T-helper 17 cell (primary cell): Measurements from ENCODE around the gene LPCAT4. TPM values are rescaled to one million over a fixed set of nuclear protein-coding genes. Genes with fewer than 3 reads are reported as not detected.

Experiments used
- ATAC-seq: fragments of 150-1000 bp; cut with Tn5 transposase; 2 replicates; pipeline ENCODE4 v1.10.0; 2021; ENCODE audit warnings: mild to moderate bottlenecking, moderate library complexity
- DNase-seq, 3 donors: peaks; one replicate each; pipeline versions ENCODE4 v3.0.0 to v3.0.0-alpha.2; 2020 to 2021
- H3K9me3 ChIP-seq: one replicate; pipeline ENCODE4 v1.7.0; 2013; ENCODE audit warnings: low read length, mild to moderate bottlenecking; ENCODE audit not compliant: control insufficient read depth, poor library complexity, severe bottlenecking
- H3K27ac Mint-ChIP-seq: one replicate; pipeline ENCODE4 v1.8.0; 2022; ENCODE audit warnings: mild to moderate bottlenecking, moderate library complexity, mixed read lengths
- H3K27me3 Mint-ChIP-seq: one replicate; pipeline ENCODE4 v1.8.0; 2022; ENCODE audit warnings: mixed read lengths
- H3K36me3 Mint-ChIP-seq: one replicate; pipeline ENCODE4 v1.8.0; 2022; ENCODE audit warnings: low read depth, mixed read lengths
- H3K4me1 Mint-ChIP-seq: one replicate; pipeline ENCODE4 v1.8.0; 2022; ENCODE audit warnings: mild to moderate bottlenecking, mixed read lengths
- H3K4me3 Mint-ChIP-seq: one replicate; pipeline ENCODE4 v1.8.0; 2022; ENCODE audit warnings: mild to moderate bottlenecking, moderate library complexity, mixed read lengths
- total RNA-seq, 4 donors: library from RNA in 2 of 4; stranded (reverse) in 2 of 4; gene quantifications; one replicate each; pipeline ENCODE4 v1.2.3 and lab custom pipeline; 2022 to 2026

LPCAT4 gene
- total RNA-seq, 2 donors from 2014 or later: 93.2 to 99.0 TPM

DNA sequence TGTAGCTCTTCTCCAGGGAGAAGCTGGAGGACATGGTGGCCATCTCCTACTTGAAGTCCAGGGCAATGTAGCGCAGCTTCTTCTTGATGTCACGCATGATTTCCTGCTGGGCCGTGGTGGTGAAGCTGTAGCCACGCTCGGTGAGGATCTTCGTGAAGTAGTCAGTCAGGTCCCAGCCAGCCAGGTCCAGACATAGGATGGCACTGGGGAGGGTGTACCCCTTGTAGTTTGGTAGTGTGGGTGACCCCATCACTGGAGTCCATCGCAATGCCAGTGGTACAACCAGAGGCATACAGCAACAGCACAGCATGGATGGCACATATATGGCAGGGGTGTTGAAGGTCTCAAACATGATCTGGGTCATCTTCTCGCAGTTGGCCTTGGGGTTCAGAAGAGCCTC, 7.0 kb upstream of the LPCAT4 start:
- DNase-seq (no peak), ATAC-seq (no peak)
- no peaks in the 10 kb centered on the region for H3K36me3 Mint-ChIP-seq
- no peak overlapping the region for H3K4me3 Mint-ChIP-seq
- no peaks in the 10 kb centered on the region for H3K27me3 Mint-ChIP-seq
- no peaks in the 10 kb centered on the region for H3K9me3 ChIP-seq
- peak overlapping the region; percentile 51 for H3K27ac Mint-ChIP-seq
- peaks cover 6% of the 10 kb centered on the region for H3K4me1 Mint-ChIP-seq

- DNase-seq: no peak
- H3K36me3 Mint-ChIP-seq: no peaks in the 10 kb centered on the region
- peak overlapping the region; percentile 88 for H3K27ac Mint-ChIP-seq
- H3K4me1 Mint-ChIP-seq: peaks cover 28% of the 10 kb centered on the region
- H3K9me3 ChIP-seq: no peaks in the 10 kb centered on the region
- ATAC-seq: no peak
- no peaks in the 10 kb centered on the region for H3K27me3 Mint-ChIP-seq
- H3K4me3 Mint-ChIP-seq: no peak overlapping the region
Measured at GRCh38 chr15:34370643-34371042, 3.6 kb upstream of the LPCAT4 start.

DNA sequence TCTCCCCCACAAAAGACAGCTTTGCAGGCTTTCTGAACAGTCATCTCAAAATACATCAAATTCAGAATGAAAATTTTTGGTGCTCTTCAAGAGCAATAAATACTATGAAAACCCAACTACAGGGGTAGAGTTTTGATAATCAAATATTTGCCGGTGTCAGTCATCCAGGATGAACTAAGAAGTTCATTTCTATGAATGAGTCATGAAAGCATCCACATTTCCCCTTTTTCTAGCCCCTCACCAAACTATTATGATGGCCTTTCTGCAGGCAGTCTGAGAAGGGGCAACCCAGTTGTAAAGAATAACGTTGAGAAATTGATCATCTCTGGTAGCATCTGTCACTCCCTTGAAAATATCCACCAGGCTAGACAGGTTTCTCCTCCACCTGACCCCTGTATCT, 3.1 kb upstream of the LPCAT4 start:
- no peaks in the 10 kb centered on the region for H3K27me3 Mint-ChIP-seq
- DNase-seq: no peak
- H3K4me3 Mint-ChIP-seq: no peak overlapping the region
- peak overlapping the region; percentile 88 for H3K27ac Mint-ChIP-seq
- no peaks in the 10 kb centered on the region for H3K9me3 ChIP-seq
- no peaks in the 10 kb centered on the region for H3K36me3 Mint-ChIP-seq
- ATAC-seq: no peak
- H3K4me1 Mint-ChIP-seq: peaks cover 32% of the 10 kb centered on the region

DNA sequence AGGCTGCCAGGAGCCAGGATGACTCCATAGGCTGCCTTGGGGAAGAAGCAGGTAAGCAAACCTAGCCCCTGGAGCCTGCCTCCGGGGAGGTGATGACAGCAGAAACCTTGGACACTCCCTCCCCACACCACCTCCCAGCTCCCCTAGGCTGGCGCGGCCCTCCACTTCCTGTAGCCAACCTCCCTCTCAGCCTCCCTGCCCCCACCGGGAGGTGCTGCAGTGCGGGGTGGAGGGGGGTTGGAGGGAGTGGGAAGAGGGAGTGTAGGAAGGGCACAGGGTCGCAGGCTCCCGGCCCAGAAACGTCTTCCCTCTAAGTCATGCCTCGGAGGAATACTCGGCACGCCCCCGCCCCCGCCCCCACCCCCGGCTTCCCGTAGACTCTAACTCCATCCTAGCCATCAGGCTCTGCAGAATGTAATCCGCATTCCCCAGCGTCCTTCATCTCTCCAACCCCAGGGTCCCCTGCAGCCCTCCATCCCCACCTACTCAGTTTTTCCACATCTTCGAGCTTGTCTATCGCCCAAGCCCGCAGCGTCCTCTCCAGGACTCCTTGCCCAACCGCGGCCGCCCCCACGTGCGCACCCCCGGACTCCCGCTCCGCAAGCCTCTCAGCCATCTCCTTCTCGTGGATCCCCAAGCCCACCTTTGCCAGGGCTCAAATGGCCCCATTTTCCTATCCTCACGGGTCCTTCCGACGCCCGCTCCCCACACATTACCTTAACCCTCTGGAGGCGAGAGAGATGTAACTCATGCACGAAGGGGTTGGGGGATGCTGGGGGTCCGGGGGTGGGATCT, 528 bp downstream of the LPCAT4 start:
- ATAC-seq (no peak), DNase-seq (peak; percentile 22 to 44 (median 40))
- Mint-ChIP-seq H3K36me3 (no peaks in the 10 kb centered on the region), H3K27ac (peak overlapping the region; percentile 88), H3K4me3 (peak overlapping the region; percentile 98), H3K4me1 (peaks cover 42% of the 10 kb centered on the region), H3K27me3 (no peaks in the 10 kb centered on the region)
- no peaks in the 10 kb centered on the region for H3K9me3 ChIP-seq

GRCh38 chr15:34365836-34366235, 1.2 kb downstream of the LPCAT4 start:
- peak overlapping the region; percentile 88 for H3K27ac Mint-ChIP-seq
- ATAC-seq (no peak), DNase-seq (no peak)
- H3K9me3 ChIP-seq: no peaks in the 10 kb centered on the region
- peak overlapping the region; percentile 98 for H3K4me3 Mint-ChIP-seq
- H3K27me3 Mint-ChIP-seq: no peaks in the 10 kb centered on the region
- peaks cover 42% of the 10 kb centered on the region for H3K4me1 Mint-ChIP-seq
- H3K36me3 Mint-ChIP-seq: peaks cover 3% of the 10 kb centered on the region

GRCh38 chr15:34365091-34365825, 1.7 kb downstream of the LPCAT4 start:
- no peak for ATAC-seq
- DNase-seq: peak in 1 of 3 donors; percentile 17
- peak overlapping the region; percentile 98 for H3K4me3 Mint-ChIP-seq
- peaks cover 42% of the 10 kb centered on the region for H3K4me1 Mint-ChIP-seq
- H3K27me3 Mint-ChIP-seq: no peaks in the 10 kb centered on the region
- peak overlapping the region; percentile 88 for H3K27ac Mint-ChIP-seq
- H3K36me3 Mint-ChIP-seq: peaks cover 4% of the 10 kb centered on the region
- no peaks in the 10 kb centered on the region for H3K9me3 ChIP-seq

GRCh38 chr15:34364041-34364440, 3.0 kb downstream of the LPCAT4 start:
- no peak for DNase-seq
- no peaks in the 10 kb centered on the region for H3K27me3 Mint-ChIP-seq
- no peak overlapping the region for H3K4me3 Mint-ChIP-seq
- H3K36me3 Mint-ChIP-seq: peaks cover 4% of the 10 kb centered on the region
- H3K9me3 ChIP-seq: no peaks in the 10 kb centered on the region
- peak overlapping the region; percentile 9 for H3K27ac Mint-ChIP-seq
- no peak for ATAC-seq
- H3K4me1 Mint-ChIP-seq: peaks cover 38% of the 10 kb centered on the region

GRCh38 chr15:34362047-34362773, 4.8 kb downstream of the LPCAT4 start:
- Mint-ChIP-seq H3K27me3 (no peaks in the 10 kb centered on the region), H3K4me3 (no peak overlapping the region), H3K27ac (peak overlapping the region; percentile 93), H3K4me1 (peaks cover 27% of the 10 kb centered on the region), H3K36me3 (peaks cover 6% of the 10 kb centered on the region)
- ATAC-seq (no peak), DNase-seq (no peak)
- H3K9me3 ChIP-seq: no peaks in the 10 kb centered on the region

DNA sequence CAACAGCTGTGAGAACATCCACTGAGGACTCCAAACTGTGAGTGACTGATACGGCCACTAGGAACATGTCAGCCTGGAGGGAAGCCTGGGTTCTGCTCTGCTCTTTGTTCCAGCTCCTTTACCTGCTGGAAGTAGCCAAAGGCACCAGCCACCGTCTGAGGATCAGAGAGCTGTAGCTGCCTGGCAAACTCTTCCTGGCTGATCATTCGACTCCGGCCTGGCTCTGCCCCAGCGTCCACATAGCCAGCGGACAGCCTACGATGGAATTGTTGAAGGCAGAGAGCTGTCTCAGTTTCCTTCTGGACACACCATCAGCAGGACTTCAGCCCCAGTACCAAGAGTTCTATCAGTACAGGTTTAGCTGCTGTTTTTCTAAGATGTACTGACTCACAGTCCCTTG, 5.7 kb downstream of the LPCAT4 start:
- H3K4me3 Mint-ChIP-seq: no peak overlapping the region

DNA sequence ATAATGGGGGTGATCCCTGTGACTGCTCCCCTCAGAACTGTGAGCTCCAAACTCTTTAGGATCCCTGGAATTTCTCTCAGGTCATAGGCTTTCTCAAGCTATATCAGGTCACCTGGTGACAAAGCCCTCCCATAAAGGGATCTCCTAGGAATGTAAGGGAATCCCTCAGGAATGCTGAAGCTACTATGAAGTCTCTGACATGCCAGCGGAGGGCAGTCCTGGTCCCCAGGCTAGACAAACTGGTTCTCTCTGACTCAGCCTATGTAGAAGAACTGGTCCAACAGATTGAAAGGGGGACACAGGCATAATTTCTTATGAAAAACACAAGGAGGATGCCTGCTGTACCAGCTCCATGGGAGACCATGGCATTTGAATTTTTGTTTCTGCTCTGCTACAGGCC, 6.7 kb downstream of the LPCAT4 start:
- no peak for DNase-seq
- H3K36me3 Mint-ChIP-seq: peaks cover 9% of the 10 kb centered on the region
- no peaks in the 10 kb centered on the region for H3K27me3 Mint-ChIP-seq
- no peak for ATAC-seq
- H3K4me1 Mint-ChIP-seq: peaks cover 12% of the 10 kb centered on the region
- no peak overlapping the region for H3K4me3 Mint-ChIP-seq
- no peaks in the 10 kb centered on the region for H3K9me3 ChIP-seq
- no peak overlapping the region for H3K27ac Mint-ChIP-seq

More for the DNA sequence above, 5.7 kb downstream of the LPCAT4 start:
- no peaks in the 10 kb centered on the region for H3K27me3 Mint-ChIP-seq
- DNase-seq (no peak), ATAC-seq (no peak)
- H3K36me3 Mint-ChIP-seq: peaks cover 6% of the 10 kb centered on the region
- H3K4me1 Mint-ChIP-seq: peaks cover 22% of the 10 kb centered on the region
- H3K27ac Mint-ChIP-seq: peak overlapping the region; percentile 24
- H3K9me3 ChIP-seq: no peaks in the 10 kb centered on the region

GRCh38 chr15:34359416-34359815, 7.6 kb downstream of the LPCAT4 start:
- H3K27ac Mint-ChIP-seq: no peak overlapping the region
- H3K36me3 Mint-ChIP-seq: peaks cover 9% of the 10 kb centered on the region
- ATAC-seq: no peak

DNA sequence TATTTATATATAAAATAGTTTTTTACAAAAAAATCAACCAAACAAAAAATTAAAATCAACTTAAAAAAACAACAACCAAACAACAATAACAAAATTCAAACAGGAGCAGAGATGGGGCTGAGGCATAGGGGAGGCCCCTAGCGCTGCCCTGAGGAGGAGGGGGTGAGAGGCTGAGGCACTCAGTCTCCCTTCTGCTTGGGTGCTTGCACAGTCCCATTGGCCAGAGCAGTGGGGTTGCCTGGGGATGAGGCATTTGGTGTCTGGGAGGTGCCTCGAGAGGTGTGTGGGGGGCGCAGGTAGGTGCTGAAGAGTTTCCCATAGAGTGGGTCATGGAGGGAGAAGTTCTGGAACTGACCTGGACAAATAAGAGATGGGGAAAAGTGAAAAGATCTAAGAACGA, 8.0 kb downstream of the LPCAT4 start:
- H3K36me3 Mint-ChIP-seq: peaks cover 9% of the 10 kb centered on the region
- H3K27ac Mint-ChIP-seq: no peak overlapping the region
- H3K9me3 ChIP-seq: no peaks in the 10 kb centered on the region
- H3K4me1 Mint-ChIP-seq: peaks cover 7% of the 10 kb centered on the region
- DNase-seq (no peak), ATAC-seq (no peak)
- H3K27me3 Mint-ChIP-seq: no peaks in the 10 kb centered on the region
- no peak overlapping the region for H3K4me3 Mint-ChIP-seq

More at GRCh38 chr15:34359416-34359815, 7.6 kb downstream of the LPCAT4 start:
- H3K9me3 ChIP-seq: no peaks in the 10 kb centered on the region
- DNase-seq: no peak
- Mint-ChIP-seq H3K4me1 (peaks cover 7% of the 10 kb centered on the region), H3K27me3 (no peaks in the 10 kb centered on the region), H3K4me3 (no peak overlapping the region)

- no peak overlapping the region for H3K27ac Mint-ChIP-seq
- H3K36me3 Mint-ChIP-seq: peaks cover 9% of the 10 kb centered on the region
Measured at GRCh38 chr15:34358367-34358766, 8.6 kb downstream of the LPCAT4 start.

More at GRCh38 chr15:34358367-34358766, 8.6 kb downstream of the LPCAT4 start:
- no peaks in the 10 kb centered on the region for H3K9me3 ChIP-seq
- Mint-ChIP-seq H3K4me3 (no peak overlapping the region), H3K27me3 (no peaks in the 10 kb centered on the region), H3K4me1 (peaks cover 7% of the 10 kb centered on the region)
- no peak for ATAC-seq
- no peak for DNase-seq
